HL-60/S4 treated with phorbol 12-myristate 13-acetate at 8.2 ng/mL for 4 days and 3 days (cell line): ENCODE data around the gene C3orf49.

Experiments used
- in situ Hi-C: fragments of 300-500 bp; cut with MboI; formaldehyde crosslinking; loops from 2 replicates; pipeline ENCODE4 v1.15.0; 2022; ENCODE audit warnings: low sequenced_read_pairs

Gene C3orf49

GRCh38 chr3:63849175-63849574 lies 30.1 kb downstream of the C3orf49 start:
- in situ Hi-C loops, result no loop called here

- in situ Hi-C loops, result no loop called here
Observed at GRCh38 chr3:63851287-63851686, 32.2 kb downstream of the C3orf49 start.

- in situ Hi-C loops, result no loop called here
Observed at GRCh38 chr3:63853106-63853505, 34.0 kb downstream of the C3orf49 start.

- in situ Hi-C loops, result no loop called here
Observed at GRCh38 chr3:63855333-63855940, 36.3 kb downstream of the C3orf49 start.

- in situ Hi-C loops, result no loop called here
Observed at GRCh38 chr3:63857311-63857710, 38.2 kb downstream of the C3orf49 start.

- in situ Hi-C loops, result no loop called here
Observed at GRCh38 chr3:63860776-63861175, 41.7 kb downstream of the C3orf49 start.

GRCh38 chr3:63861306-63861705 lies 42.2 kb downstream of the C3orf49 start:
- in situ Hi-C loops, result no loop called here

GRCh38 chr3:63862804-63863149 lies 43.7 kb downstream of the C3orf49 start:
- in situ Hi-C loops, result no loop called here

GRCh38 chr3:63863150-63864007 lies 44.3 kb downstream of the C3orf49 start, which contains the start of the genes ATXN7 and THOC7:
Gene ATXN7, plus strand, starts transcription at chr3:63863867. Its CDS starts 48,732 bp downstream, at chr3:63912599.
Gene THOC7, minus strand, starts transcription at chr3:63863805. Its CDS starts 15 bp downstream, at chr3:63863790.
- in situ Hi-C loops, result no loop called here

- in situ Hi-C loops, result no loop called here
Observed at GRCh38 chr3:63864008-63864964, 45.2 kb downstream of the C3orf49 start.

GRCh38 chr3:63864965-63865327 lies 45.8 kb downstream of the C3orf49 start:
- in situ Hi-C loops, result no loop called here

- in situ Hi-C loops, result no loop called here
Observed at GRCh38 chr3:63867225-63867624, 48.1 kb downstream of the C3orf49 start.

- in situ Hi-C loops, result no loop called here
Observed at GRCh38 chr3:63869940-63870614, 51.0 kb downstream of the C3orf49 start.

GRCh38 chr3:63870615-63871005 lies 51.5 kb downstream of the C3orf49 start:
- in situ Hi-C loops, result no loop called here

GRCh38 chr3:63872135-63872924 lies 53.2 kb downstream of the C3orf49 start:
- in situ Hi-C loops, result no loop called here

GRCh38 chr3:63874769-63875168 lies 55.7 kb downstream of the C3orf49 start:
- in situ Hi-C loops, result no loop called here

GRCh38 chr3:63875510-63875909 lies 56.4 kb downstream of the C3orf49 start:
- in situ Hi-C loops, result no loop called here

- in situ Hi-C loops, result no loop called here
Observed at GRCh38 chr3:63876260-63876659, 57.2 kb downstream of the C3orf49 start.

GRCh38 chr3:63877737-63878393 lies 58.8 kb downstream of the C3orf49 start:
- in situ Hi-C loops, result no loop called here
